ENCODE data around the gene MMUT. TPM values are rescaled to one million over a fixed set of nuclear protein-coding genes. Genes with fewer than 3 reads are reported as not detected.

Gene MMUT
- total RNA-seq, 4 donors from 2014 or later: 14.9 to 16.9 (median 15.9) TPM

DNA sequence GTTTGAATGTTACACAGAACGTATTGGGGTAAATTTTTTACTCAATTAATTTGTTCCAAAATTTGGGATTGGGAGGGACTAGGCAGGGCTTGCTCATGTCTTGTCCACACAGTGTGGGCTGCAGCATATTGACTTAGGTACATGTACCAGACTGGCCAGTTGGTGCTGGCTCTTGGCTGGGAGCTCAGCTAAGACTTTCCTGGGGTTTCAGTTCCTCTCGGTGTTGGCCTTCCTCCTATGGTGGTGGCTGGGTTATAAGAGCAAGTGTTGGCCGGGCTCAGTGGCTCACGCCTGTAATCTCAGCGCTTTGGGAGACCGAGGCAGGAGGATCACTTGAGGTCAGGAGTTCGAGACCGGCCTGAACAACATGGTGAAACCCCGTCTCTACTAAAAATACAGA lies 5.0 kb upstream of the MMUT start:
- 96 to 97% methylated on average over 9 of the region's 9 CpGs for WGBS, 2 donors
- H3K4me3 ChIP-seq (ENCODE audit: low read depth, poor library complexity, severe bottlenecking): no peak overlapping the region
- TF ChIP-seq CTCF (IDR thresholded peaks at IDR 0.05) (no peak), POLR2A (IDR thresholded peaks at IDR 0.05) (no peak)
- intact Hi-C loops (cut with DNase I; ENCODE audit: low total_unique reads): no loop called here
- DNase-seq (ENCODE audit: low spot score in 2 of 2): no peak

GRCh38 chr6:49464691-49465090 lies 1.6 kb upstream of the MMUT start:
- intact Hi-C loops (cut with DNase I; ENCODE audit: low total_unique reads): no loop called here
- DNase-seq (ENCODE audit: low spot score in 2 of 2): no peak
- no peak overlapping the region for H3K4me3 ChIP-seq (ENCODE audit: low read depth, poor library complexity, severe bottlenecking)
- TF ChIP-seq POLR2A (IDR thresholded peaks at IDR 0.05) (no peak), CTCF (IDR thresholded peaks at IDR 0.05) (no peak)
- 92 to 93% methylated on average over 2 of the region's 2 CpGs for WGBS, 2 donors

DNA sequence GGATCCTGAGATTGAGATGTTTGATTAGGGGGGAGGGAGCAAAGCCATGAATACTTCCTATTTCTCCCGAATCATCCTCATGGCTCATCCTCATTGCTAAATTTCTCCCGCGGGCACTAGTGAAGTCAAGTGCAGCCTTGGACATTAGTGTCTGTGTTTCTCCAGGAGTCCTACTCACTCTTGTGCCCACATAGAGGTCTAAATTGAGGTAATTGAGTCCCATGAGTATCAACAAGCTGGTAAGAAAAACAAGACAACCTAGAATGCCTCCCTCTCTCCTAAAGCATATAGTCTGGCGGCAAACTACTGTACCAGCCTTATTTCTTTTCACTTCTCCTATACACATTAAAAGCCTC lies 537 bp upstream of the MMUT start:
- TF ChIP-seq CTCF (IDR thresholded peaks at IDR 0.05) (no peak), POLR2A (IDR thresholded peaks at IDR 0.05) (no peak)
- H3K4me3 ChIP-seq (ENCODE audit: low read depth, poor library complexity, severe bottlenecking): peak overlapping the region; percentile 77
- 1% methylated on average over 4 of the region's 4 CpGs for WGBS, 2 donors
- DNase-seq (ENCODE audit: low spot score in 2 of 2): no peak
- intact Hi-C loops (cut with DNase I; ENCODE audit: low total_unique reads): no loop called here

DNA sequence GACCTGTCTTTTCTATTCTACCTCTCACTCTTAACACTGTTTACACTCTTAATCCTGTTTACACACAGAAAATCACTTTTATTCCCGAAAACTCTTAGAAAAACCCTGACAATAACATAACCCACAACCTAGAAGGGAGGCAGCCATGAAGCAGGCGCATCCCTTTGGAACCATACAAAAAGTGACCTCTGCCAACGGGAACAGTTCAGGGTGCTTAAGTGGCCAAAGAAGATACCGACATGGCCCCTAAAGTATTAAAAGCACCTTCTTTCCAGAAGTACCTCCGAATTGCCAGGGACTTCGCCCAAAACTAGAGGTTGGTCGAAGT lies 490 bp downstream of the MMUT start:
- TF ChIP-seq CTCF (IDR thresholded peaks at IDR 0.05): no peak
- no peak for TF ChIP-seq POLR2A (IDR thresholded peaks at IDR 0.05)
- H3K4me3 ChIP-seq (ENCODE audit: low read depth, poor library complexity, severe bottlenecking): peak overlapping the region; percentile 77
- DNase-seq (ENCODE audit: low spot score in 2 of 2): no peak
- intact Hi-C loops (cut with DNase I; ENCODE audit: low total_unique reads): no loop called here
- 3 to 5% methylated on average over 7 of the region's 7 CpGs for WGBS, 2 donors

GRCh38 chr6:49462071-49462470 lies 982 bp downstream of the MMUT start:
- H3K4me3 ChIP-seq (ENCODE audit: low read depth, poor library complexity, severe bottlenecking): no peak overlapping the region
- no peak for TF ChIP-seq CTCF (IDR thresholded peaks at IDR 0.05)
- no peak for TF ChIP-seq POLR2A (IDR thresholded peaks at IDR 0.05)
- no peak for DNase-seq (ENCODE audit: low spot score in 2 of 2)
- intact Hi-C loops (cut with DNase I; ENCODE audit: low total_unique reads): no loop called here
- whole genome bisulfite sequencing, 2 donors: 37 to 44% methylated on average over 3 of the region's 3 CpGs

GRCh38 chr6:49457771-49458170 lies 5.3 kb downstream of the MMUT start:
- DNase-seq (ENCODE audit: low spot score in 2 of 2): no peak
- 77 to 89% methylated on average over 4 of the region's 4 CpGs for WGBS, 2 donors
- intact Hi-C loops (cut with DNase I; ENCODE audit: low total_unique reads): no loop called here
- H3K4me3 ChIP-seq (ENCODE audit: low read depth, poor library complexity, severe bottlenecking): no peak overlapping the region
- TF ChIP-seq POLR2A (IDR thresholded peaks at IDR 0.05) (no peak), CTCF (IDR thresholded peaks at IDR 0.05) (no peak)

Measured in lower leg skin (tissue), 4 donors.